ENCODE results near the gene CEP290.

The CEP290 gene

DNA sequence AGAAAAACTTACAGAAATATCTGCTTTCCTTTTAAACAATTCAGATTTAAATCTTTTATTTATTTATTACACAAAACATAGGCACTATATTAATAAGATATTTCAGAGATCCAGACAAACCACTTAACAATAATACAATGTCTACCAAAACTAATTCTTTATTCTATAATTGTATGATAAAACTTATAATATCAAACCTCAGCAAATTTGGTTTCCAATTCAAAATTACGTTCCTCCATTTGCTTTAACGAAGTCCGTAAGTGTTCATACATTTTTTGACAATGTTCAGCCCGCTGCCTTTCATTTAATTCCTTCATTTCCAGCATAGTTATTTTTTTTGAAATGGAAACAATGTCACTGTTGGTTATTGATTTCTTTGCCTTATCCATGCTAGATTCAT lies 48.3 kb downstream of the CEP290 start:
- POLR2A ChIA-PET, result no interaction called here
- H3K4me3 ChIP-seq (ENCODE audit: low read depth, low read length), result no peak overlapping the region
- TF ChIP-seq, protein P1, sequence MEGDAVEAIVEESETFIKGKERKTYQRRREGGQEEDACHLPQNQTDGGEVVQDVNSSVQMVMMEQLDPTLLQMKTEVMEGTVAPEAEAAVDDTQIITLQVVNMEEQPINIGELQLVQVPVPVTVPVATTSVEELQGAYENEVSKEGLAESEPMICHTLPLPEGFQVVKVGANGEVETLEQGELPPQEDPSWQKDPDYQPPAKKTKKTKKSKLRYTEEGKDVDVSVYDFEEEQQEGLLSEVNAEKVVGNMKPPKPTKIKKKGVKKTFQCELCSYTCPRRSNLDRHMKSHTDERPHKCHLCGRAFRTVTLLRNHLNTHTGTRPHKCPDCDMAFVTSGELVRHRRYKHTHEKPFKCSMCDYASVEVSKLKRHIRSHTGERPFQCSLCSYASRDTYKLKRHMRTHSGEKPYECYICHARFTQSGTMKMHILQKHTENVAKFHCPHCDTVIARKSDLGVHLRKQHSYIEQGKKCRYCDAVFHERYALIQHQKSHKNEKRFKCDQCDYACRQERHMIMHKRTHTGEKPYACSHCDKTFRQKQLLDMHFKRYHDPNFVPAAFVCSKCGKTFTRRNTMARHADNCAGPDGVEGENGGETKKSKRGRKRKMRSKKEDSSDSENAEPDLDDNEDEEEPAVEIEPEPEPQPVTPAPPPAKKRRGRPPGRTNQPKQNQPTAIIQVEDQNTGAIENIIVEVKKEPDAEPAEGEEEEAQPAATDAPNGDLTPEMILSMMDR (IDR thresholded peaks at IDR 0.05; ENCODE audit: insufficient read depth, low read length, missing control alignments), result no peak
- DNase-seq (ENCODE audit: low read depth, low spot score), result no peak
- CTCF ChIA-PET, result no interaction called here

DNA sequence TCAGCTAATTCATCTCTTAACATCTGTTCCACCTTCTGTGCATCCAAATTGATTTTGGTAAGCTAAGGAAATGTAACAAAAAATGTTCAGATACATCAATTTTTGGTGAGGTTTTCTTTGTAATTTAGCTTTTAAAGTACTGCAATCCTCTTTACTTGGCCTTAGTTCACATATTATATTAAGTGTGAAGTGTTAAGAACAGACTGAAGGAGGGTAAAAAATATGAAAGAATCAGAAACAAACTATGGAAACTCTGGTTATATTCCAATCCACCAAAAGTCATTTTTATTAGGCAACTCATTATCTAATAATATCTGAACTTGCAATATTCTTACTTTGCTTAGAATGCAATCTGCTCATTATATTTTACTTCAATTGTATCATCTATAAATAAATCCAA lies 49.1 kb downstream of the CEP290 start:
- TF ChIP-seq, protein P1 (IDR thresholded peaks at IDR 0.05; ENCODE audit: insufficient read depth, low read length, missing control alignments), result no peak
- CTCF ChIA-PET, result no interaction called here
- H3K4me3 ChIP-seq (ENCODE audit: low read depth, low read length), result no peak overlapping the region
- POLR2A ChIA-PET, result no interaction called here
- no peak for DNase-seq (ENCODE audit: low read depth, low spot score)

DNA sequence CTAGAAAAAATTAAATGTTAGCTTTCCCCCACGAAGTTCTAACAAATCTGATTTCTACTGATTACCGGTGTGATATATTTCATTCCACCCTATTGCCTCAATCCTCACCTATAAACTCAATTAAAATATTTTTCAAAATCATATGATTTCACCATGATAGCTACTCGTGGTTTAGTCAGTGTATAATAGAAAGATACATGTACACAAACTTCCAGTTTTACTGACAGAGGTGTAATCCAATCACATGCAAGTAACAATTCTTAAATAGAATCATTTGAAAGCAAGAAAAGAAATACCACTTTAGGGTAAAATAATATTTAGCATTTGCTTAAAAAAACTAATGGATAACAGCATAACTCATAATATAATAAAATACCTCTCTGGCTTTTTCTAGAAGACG lies 57.7 kb downstream of the CEP290 start:
- CTCF ChIA-PET, result no interaction called here
- no peak for DNase-seq (ENCODE audit: low read depth, low spot score)
- H3K4me3 ChIP-seq (ENCODE audit: low read depth, low read length), result no peak overlapping the region
- POLR2A ChIA-PET, result no interaction called here
- TF ChIP-seq, protein P1 (IDR thresholded peaks at IDR 0.05; ENCODE audit: insufficient read depth, low read length, missing control alignments), result no peak

DNA sequence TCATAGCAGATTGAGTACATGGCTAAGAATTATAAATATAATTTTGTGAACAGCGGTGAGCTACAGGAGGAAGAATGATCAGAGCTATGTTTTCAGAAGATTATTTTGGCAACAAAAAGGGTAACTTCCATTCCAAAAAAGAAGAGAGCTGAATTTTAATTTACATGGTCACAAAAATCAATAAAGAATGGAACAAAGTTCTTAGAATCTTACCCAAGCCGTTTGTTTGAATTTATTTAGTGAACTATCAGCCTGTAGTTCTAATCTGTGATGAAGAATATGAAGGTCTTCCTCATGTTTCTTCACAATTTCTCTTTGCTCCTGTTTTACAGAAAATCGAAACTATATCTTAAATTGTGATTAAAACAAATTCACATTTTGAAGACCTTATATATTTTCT lies 58.3 kb downstream of the CEP290 start:
- TF ChIP-seq, protein P1 (IDR thresholded peaks at IDR 0.05; ENCODE audit: insufficient read depth, low read length, missing control alignments), result no peak
- DNase-seq (ENCODE audit: low read depth, low spot score), result no peak
- POLR2A ChIA-PET, result no interaction called here
- no peak overlapping the region for H3K4me3 ChIP-seq (ENCODE audit: low read depth, low read length)
- CTCF ChIA-PET, result interaction anchor here (1.2 kb wide), 1 partner anchor 12 kb away, joined by 4 read pairs; no protein-coding TSS in a partner anchor

DNA sequence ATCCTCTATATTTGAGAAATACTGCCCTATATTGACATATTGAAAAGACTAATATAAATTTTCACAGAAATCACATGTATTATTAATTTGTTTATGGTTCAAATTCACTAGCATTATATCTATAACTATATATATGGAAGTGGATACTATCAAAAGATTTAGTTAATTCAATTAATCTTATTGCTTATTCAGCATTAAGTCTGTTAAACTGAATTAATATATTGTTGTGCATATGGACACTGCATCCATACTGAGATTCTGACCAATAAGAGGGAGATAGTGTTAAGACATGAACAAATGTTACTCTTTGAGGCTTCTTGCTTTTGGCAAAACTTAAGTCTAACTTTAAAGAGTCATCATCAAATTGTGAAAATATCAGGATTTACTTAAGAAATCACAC lies 60.6 kb downstream of the CEP290 start:
- no peak overlapping the region for H3K4me3 ChIP-seq (ENCODE audit: low read depth, low read length)
- CTCF ChIA-PET, result no interaction called here
- TF ChIP-seq, protein P1 (IDR thresholded peaks at IDR 0.05; ENCODE audit: insufficient read depth, low read length, missing control alignments), result no peak
- POLR2A ChIA-PET, result no interaction called here
- no peak for DNase-seq (ENCODE audit: low read depth, low spot score)

DNA sequence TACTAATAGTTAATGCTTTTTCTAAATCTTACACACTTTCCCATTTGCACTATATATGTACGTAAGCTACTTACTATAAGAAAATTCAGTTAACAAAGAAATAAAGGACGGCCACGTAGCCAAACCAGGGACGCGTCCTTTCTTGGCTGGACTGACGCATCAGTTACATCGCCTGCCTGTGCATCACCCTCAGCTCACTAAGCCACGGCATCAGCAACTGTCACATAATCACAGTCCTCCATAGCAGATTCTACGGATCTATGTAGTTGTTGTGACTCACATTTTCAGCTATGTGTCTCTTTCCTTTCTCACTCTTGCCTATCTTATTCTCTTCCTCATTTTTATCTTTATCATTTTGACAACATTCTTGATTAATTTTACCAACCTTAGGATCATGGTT lies 74.6 kb downstream of the CEP290 start:
- TF ChIP-seq, protein P1 (IDR thresholded peaks at IDR 0.05; ENCODE audit: insufficient read depth, low read length, missing control alignments), result no peak
- DNase-seq (ENCODE audit: low read depth, low spot score), result no peak
- H3K4me3 ChIP-seq (ENCODE audit: low read depth, low read length), result no peak overlapping the region
- POLR2A ChIA-PET, result no interaction called here
- CTCF ChIA-PET, result interaction anchor here (0.7 to 1.2 kb wide), 2 partner anchors 12 to 16 kb away, joined by 3 to 6 read pairs; no protein-coding TSS in a partner anchor

All from AG04449 (cell line).